MCF 10A (cell line): ENCODE data around the gene FXYD5. TPM values are rescaled to one million over a fixed set of nuclear protein-coding genes. Genes with fewer than 3 reads are reported as not detected.

Experiments
- BruUV-seq: library from RNA; stranded (reverse); fragments of 400-500 nt; replicated peaks from 2 replicates; lab custom pipeline; 2021; lab: Mats Ljungman, UMichigan
- CTCF ChIA-PET: fragments of 300-600 bp; sonication (Branson Sonifier 250); formaldehyde crosslinking; extraction: SDS; loops from one replicate; lab custom pipeline; 2021; ENCODE audit warnings: antibody characterized with exemption, inconsistent platforms; lab: Yijun Ruan, JAX
- POLR2A ChIA-PET: fragments of 300-600, 350-650 bp; sonication (Branson Sonifier 250); formaldehyde crosslinking; extraction: SDS; loops from one replicate; lab custom pipeline; 2020; ENCODE audit warnings: antibody characterized with exemption, inconsistent platforms; lab: Yijun Ruan, JAX
- DNase-seq: peaks from one replicate; pipeline ENCODE4 v3.0.0-alpha.2; 2018; ENCODE audit not compliant: unreplicated experiment
- H3K27ac Mint-ChIP-seq: one replicate; pipeline ENCODE4 v1.8.0; 2022; ENCODE audit warnings: mild to moderate bottlenecking, low read depth, mixed read lengths; ENCODE audit not compliant: unreplicated experiment
- H3K27me3 Mint-ChIP-seq: one replicate; pipeline ENCODE4 v1.8.0; 2022; ENCODE audit warnings: mixed read lengths; ENCODE audit not compliant: insufficient read depth, unreplicated experiment
- H3K36me3 Mint-ChIP-seq: one replicate; pipeline ENCODE4 v1.8.0; 2022; ENCODE audit warnings: mild to moderate bottlenecking, moderate library complexity, mixed read lengths; ENCODE audit not compliant: insufficient read depth, unreplicated experiment
- H3K4me1 Mint-ChIP-seq: one replicate; pipeline ENCODE4 v1.8.0; 2022; ENCODE audit warnings: mixed read lengths; ENCODE audit not compliant: insufficient read depth, unreplicated experiment
- H3K4me3 Mint-ChIP-seq: one replicate; pipeline ENCODE4 v1.8.0; 2022; ENCODE audit warnings: mild to moderate bottlenecking, moderate library complexity, mixed read lengths; ENCODE audit not compliant: unreplicated experiment
- H3K9me3 Mint-ChIP-seq: one replicate; pipeline ENCODE4 v1.8.0; 2022; ENCODE audit warnings: mixed read lengths; ENCODE audit not compliant: unreplicated experiment
- intact Hi-C: fragments of 100-400 bp; cut with micrococcal nuclease; formaldehyde crosslinking; loops from 2 replicates; pipeline ENCODE4 v1.14.1; 2022
- total RNA-seq: library from RNA; stranded (reverse); gene quantifications from 2 replicates; pipeline ENCODE4 v1.2.3, GENCODE V29; 2022
- TF ChIP-seq, protein P1 (sequence below): fragments of 200-600 bp; IDR thresholded peaks from one replicate; pipeline ENCODE4 v1.8.0; 2022; ENCODE audit warnings: antibody characterized with exemption, mild to moderate bottlenecking; ENCODE audit not compliant: unreplicated experiment

FXYD5 gene
- total RNA-seq, 1 experiment from 2014 or later = 150 TPM

DNA sequence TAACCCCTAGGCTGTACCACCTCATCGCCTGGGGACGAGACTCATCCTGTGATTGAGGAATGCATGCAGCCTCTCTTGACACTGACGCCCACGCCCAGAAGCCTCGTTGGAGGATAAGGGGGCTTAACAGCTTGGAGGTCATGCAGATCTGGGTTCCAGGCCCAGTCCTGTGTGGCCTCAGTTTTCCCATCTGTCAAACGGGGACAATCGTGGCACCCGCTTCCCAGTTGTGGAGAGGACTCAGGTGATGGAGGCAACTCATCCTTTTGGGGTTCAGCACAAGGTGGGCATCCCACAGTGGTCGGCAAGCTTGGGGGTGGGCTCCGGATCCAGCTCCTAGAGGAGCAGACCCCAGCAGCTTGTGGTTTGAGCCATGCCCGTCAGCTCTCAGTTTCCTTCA, 18.3 kb upstream of the FXYD5 start:
- ChIA-PET POLR2A (interaction anchor here (0.8 to 3.8 kb wide), 6 partner anchors 8 to 70 kb away, joined by 3 to 27 read pairs (median 6); partner anchors contain the start of gene FXYD3), CTCF (interaction anchor here (0.6 to 5.5 kb wide), 37 partner anchors 9 to 160 kb away, joined by 3 to 91 read pairs (median 6); partner anchors contain the start of genes FXYD3 and FXYD5)
- intact Hi-C loops = no loop called here

GRCh38 chr19:35136977-35137702, 17.4 kb upstream of the FXYD5 start:
- TF ChIP-seq, protein P1, sequence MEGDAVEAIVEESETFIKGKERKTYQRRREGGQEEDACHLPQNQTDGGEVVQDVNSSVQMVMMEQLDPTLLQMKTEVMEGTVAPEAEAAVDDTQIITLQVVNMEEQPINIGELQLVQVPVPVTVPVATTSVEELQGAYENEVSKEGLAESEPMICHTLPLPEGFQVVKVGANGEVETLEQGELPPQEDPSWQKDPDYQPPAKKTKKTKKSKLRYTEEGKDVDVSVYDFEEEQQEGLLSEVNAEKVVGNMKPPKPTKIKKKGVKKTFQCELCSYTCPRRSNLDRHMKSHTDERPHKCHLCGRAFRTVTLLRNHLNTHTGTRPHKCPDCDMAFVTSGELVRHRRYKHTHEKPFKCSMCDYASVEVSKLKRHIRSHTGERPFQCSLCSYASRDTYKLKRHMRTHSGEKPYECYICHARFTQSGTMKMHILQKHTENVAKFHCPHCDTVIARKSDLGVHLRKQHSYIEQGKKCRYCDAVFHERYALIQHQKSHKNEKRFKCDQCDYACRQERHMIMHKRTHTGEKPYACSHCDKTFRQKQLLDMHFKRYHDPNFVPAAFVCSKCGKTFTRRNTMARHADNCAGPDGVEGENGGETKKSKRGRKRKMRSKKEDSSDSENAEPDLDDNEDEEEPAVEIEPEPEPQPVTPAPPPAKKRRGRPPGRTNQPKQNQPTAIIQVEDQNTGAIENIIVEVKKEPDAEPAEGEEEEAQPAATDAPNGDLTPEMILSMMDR = no peak
- no peak for DNase-seq
- POLR2A ChIA-PET = interaction anchor here (0.6 to 3.8 kb wide), 4 partner anchors 9 to 50 kb away, joined by 3 to 27 read pairs (median 12); partner anchors contain the start of gene FXYD3
- intact Hi-C loops = no loop called here
- Mint-ChIP-seq H3K9me3 (no peaks in the 10 kb centered on the region), H3K36me3 (no peaks in the 10 kb centered on the region), H3K4me1 (peaks cover 12% of the 10 kb centered on the region), H3K27me3 (peaks cover 6% of the 10 kb centered on the region), H3K27ac (no peak overlapping the region), H3K4me3 (no peak overlapping the region)
- no TSS peak for BruUV-seq
- CTCF ChIA-PET = interaction anchor here (0.6 to 5.5 kb wide), 23 partner anchors 8 to 748 kb away, joined by 3 to 91 read pairs (median 7); partner anchors contain the start of gene FXYD3

More for the DNA sequence above, 18.3 kb upstream of the FXYD5 start:
- BruUV-seq = no TSS peak
- no peaks in the 10 kb centered on the region for H3K9me3 Mint-ChIP-seq
- H3K36me3 Mint-ChIP-seq = no peaks in the 10 kb centered on the region
- no peak for DNase-seq
- peaks cover 6% of the 10 kb centered on the region for H3K27me3 Mint-ChIP-seq
- TF ChIP-seq, protein P1 = no peak
- H3K4me1 Mint-ChIP-seq = peaks cover 12% of the 10 kb centered on the region
- no peak overlapping the region for H3K27ac Mint-ChIP-seq
- no peak overlapping the region for H3K4me3 Mint-ChIP-seq

- Mint-ChIP-seq H3K4me1 (peaks cover 12% of the 10 kb centered on the region), H3K9me3 (no peaks in the 10 kb centered on the region), H3K36me3 (no peaks in the 10 kb centered on the region), H3K27me3 (peaks cover 9% of the 10 kb centered on the region), H3K27ac (peak within 1 kb of the TSS; percentile 21), H3K4me3 (no peak within 1 kb of the TSS)
- ChIA-PET POLR2A (no interaction called here), CTCF (interaction anchor here (2.0 to 5.5 kb wide), 5 partner anchors 42 to 93 kb away, joined by 6 to 80 read pairs (median 38); no protein-coding TSS in a partner anchor)
- no peak for DNase-seq
- intact Hi-C loops = no loop called here
- TF ChIP-seq, protein P1 = no peak
- no TSS peak for BruUV-seq
Observed at GRCh38 chr19:35138305-35138892, 16.1 kb upstream of the FXYD5 start, which contains the start of gene FXYD1. FXYD1 (plus strand) TSS chr19:35138824; CDS start chr19:35140080, 1,256 bp downstream.
